ENCODE data around the gene ZNF205.

Gene ZNF205

GRCh38 chr16:3112881-3113574, 642 bp downstream of the ZNF205 start:
- TF ChIP-seq SIN3A (IDR thresholded peaks at IDR 0.05; ENCODE audit: borderline replicate concordance, insufficient read depth, low read length) (no peak), POLR2AphosphoS5 (IDR thresholded peaks at IDR 0.05; ENCODE audit: low read depth, low read length) (no peak), REST (IDR thresholded peaks at IDR 0.05; ENCODE audit: insufficient read depth in 1 of 2, low read depth in 2 of 2, low read length in 2 of 2) (no peak), FOXP2 (optimal IDR thresholded peaks at IDR 0.05; ENCODE audit: borderline replicate concordance, extremely low read depth, extremely low read length, insufficient read depth) (no peak), TAF1 (IDR thresholded peaks at IDR 0.05; ENCODE audit: borderline replicate concordance, insufficient read depth, low read length) (no peak)

- TF ChIP-seq SIN3A (IDR thresholded peaks at IDR 0.05; ENCODE audit: borderline replicate concordance, insufficient read depth, low read length) (no peak), TAF1 (IDR thresholded peaks at IDR 0.05; ENCODE audit: borderline replicate concordance, insufficient read depth, low read length) (no peak), FOXP2 (optimal IDR thresholded peaks at IDR 0.05; ENCODE audit: borderline replicate concordance, extremely low read depth, extremely low read length, insufficient read depth) (no peak), POLR2AphosphoS5 (IDR thresholded peaks at IDR 0.05; ENCODE audit: low read depth, low read length) (no peak), REST (IDR thresholded peaks at IDR 0.05; ENCODE audit: insufficient read depth in 1 of 2, low read depth in 2 of 2, low read length in 2 of 2) (no peak)
Measured at GRCh38 chr16:3113765-3114479, 1.5 kb downstream of the ZNF205 start.

- no peak for TF ChIP-seq FOXP2 (optimal IDR thresholded peaks at IDR 0.05; ENCODE audit: borderline replicate concordance, extremely low read depth, extremely low read length, insufficient read depth)
- TF ChIP-seq SIN3A (IDR thresholded peaks at IDR 0.05; ENCODE audit: borderline replicate concordance, insufficient read depth, low read length), result no peak
- TF ChIP-seq POLR2AphosphoS5 (IDR thresholded peaks at IDR 0.05; ENCODE audit: low read depth, low read length), result no peak
- TF ChIP-seq REST (IDR thresholded peaks at IDR 0.05; ENCODE audit: insufficient read depth in 1 of 2, low read depth in 2 of 2, low read length in 2 of 2), result no peak
- no peak for TF ChIP-seq TAF1 (IDR thresholded peaks at IDR 0.05; ENCODE audit: borderline replicate concordance, insufficient read depth, low read length)
Measured at GRCh38 chr16:3115003-3115402, 2.6 kb downstream of the ZNF205 start.

- no peak for TF ChIP-seq SIN3A (IDR thresholded peaks at IDR 0.05; ENCODE audit: borderline replicate concordance, insufficient read depth, low read length)
- no peak for TF ChIP-seq POLR2AphosphoS5 (IDR thresholded peaks at IDR 0.05; ENCODE audit: low read depth, low read length)
- TF ChIP-seq FOXP2 (optimal IDR thresholded peaks at IDR 0.05; ENCODE audit: borderline replicate concordance, extremely low read depth, extremely low read length, insufficient read depth), result no peak
- TF ChIP-seq TAF1 (IDR thresholded peaks at IDR 0.05; ENCODE audit: borderline replicate concordance, insufficient read depth, low read length), result no peak
- no peak for TF ChIP-seq REST (IDR thresholded peaks at IDR 0.05; ENCODE audit: insufficient read depth in 1 of 2, low read depth in 2 of 2, low read length in 2 of 2)
Measured at GRCh38 chr16:3115561-3115960, 3.2 kb downstream of the ZNF205 start.

All from PFSK-1 (cell line).